HPDE6-E6E7 (cell line): ENCODE results near the gene ARAP3.

Source experiments
- DNase-seq: peaks from one replicate; pipeline ENCODE4 v3.0.0; 2011; ENCODE audit warnings: missing footprints; ENCODE audit errors: extremely low spot score

Gene ARAP3

GRCh38 chr5:141703133-141703561 lies 21.1 kb upstream of the ARAP3 start:
- no peak for DNase-seq

DNA sequence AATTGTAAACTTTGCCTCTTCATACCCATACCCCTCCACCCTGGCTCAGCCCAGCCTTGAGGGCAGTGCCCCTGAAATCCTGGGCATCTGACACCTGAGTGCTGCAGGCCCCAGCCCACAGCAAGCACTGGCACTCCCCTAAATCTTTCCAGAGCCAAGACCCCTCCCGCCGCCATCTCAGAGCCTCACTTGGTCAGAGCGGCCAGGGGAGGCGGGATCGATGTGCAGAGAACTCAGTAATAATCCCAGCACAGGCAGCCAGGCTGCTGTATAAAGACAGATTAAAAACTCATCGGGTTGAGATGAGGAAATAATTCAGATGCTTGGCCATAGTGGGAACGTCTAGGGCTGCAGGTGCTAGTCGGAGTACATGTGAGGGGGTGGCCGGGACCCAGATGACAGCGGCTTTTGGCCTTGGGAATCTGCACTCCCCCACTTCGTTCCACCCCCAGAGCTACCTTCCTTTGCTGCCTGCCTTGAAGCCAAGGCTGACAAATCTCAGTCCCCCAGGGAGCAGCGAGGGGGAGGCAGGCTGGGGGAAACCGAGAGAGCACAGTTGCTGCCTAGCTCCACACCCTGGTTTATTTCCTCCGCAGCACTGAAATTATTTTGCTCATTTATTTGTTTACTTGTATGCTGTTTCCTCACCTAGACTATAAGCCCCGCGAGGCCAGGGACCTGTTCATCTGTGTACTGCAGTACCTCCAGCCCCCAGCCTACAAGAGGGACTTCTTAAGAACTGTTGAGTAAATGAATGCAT lies 19.5 kb upstream of the ARAP3 start:
- DNase-seq: no peak

DNA sequence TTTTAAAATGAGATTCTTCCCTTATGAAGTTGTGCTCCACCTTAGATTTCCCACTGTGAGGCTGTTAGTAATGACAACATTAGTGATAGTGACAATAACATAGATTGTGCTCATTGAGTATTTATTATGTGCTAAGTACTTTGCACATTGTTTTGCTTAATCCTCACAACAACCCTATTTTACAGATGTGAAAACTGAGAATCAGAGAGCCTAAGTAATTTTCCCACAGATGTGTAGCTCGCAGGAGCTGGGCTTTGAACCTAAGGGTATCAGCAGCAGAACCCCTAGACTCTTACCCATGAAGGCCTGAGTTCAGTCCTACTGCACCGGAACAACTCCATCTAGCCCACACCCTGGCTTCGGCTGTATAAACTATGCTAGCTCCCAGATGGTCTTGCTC lies 15.6 kb upstream of the ARAP3 start:
- no peak for DNase-seq

DNA sequence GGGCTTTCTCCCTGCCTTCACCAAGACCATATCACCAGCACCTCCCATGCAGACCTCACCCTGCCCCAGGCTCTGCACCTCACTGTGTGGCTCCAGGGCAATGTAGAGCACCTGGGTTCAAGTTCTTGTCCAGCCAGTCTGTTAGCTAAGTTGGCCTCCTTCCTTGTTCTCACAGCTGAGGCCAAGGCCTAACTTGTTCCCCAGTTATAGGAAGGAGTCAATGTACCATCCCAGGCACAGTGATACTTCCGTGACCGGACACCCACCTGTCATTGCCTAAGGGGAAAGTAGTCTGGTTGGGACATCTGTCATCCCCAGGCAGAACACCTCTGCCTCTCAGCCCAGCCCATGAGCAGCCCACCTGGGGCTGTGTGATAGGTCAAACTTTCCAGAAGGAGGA lies 14.4 kb upstream of the ARAP3 start:
- DNase-seq: no peak

GRCh38 chr5:141695627-141696215 lies 13.7 kb upstream of the ARAP3 start:
- DNase-seq: no peak

DNA sequence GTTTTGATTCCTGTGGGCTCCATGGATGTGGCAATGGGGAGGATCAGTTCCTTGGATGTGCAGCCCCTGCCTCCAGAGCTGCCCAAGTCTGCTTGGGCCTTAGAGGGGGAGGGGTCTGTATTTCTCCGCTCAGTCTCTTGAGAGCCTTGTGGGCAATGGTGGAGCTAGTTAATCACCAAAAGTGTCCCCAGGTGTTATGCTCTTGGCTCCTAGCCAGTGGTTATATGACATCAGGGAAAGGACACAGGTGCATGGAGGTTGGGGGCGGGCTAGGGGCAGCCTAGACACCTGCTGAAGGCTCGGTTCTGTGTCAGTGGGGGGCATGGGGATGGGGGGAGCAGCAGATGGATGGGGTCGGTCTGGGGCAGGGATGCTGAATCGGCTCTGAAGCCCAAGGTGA lies 12.4 kb upstream of the ARAP3 start:
- no peak for DNase-seq

DNA sequence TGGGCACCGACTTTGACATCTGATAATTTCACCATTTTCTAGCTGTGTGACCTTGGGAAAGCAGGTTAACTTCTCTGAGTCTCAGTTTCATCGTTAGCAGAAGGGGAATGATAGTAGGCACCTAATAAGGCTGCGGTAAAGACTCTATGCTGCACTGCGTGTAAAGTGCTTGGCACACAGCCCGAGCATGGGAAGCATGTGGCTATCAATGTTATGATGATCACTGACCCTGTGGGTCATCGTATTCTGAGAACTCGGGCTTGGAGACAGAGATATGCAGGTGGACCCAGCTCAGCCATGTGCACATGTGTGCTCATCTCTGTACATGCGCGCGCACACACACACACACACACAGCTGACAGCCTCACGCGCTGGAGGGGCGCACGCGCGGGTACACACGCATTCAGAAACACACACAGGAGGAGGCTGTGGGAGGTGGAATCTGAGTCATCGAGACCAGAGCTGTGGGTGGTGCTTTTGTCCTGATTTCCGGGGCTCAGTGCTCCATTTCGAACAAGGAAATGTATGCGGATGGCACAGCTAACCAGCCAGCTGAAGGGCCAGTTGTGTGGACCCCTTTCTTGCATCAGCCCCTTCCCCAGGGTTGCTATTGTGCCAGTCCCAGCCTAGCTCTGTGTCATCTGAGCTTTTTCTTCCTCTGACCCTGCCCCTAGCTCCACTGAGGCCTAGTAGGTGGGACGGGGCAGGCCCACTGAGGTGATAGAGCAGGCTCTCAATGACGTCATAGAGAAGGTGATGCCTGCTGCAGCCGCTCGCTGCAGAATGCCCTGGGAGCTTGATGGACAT lies 11.1 kb upstream of the ARAP3 start:
- DNase-seq: no peak

- no peak for DNase-seq
Observed at GRCh38 chr5:141692533-141692888, 10.5 kb upstream of the ARAP3 start.

DNA sequence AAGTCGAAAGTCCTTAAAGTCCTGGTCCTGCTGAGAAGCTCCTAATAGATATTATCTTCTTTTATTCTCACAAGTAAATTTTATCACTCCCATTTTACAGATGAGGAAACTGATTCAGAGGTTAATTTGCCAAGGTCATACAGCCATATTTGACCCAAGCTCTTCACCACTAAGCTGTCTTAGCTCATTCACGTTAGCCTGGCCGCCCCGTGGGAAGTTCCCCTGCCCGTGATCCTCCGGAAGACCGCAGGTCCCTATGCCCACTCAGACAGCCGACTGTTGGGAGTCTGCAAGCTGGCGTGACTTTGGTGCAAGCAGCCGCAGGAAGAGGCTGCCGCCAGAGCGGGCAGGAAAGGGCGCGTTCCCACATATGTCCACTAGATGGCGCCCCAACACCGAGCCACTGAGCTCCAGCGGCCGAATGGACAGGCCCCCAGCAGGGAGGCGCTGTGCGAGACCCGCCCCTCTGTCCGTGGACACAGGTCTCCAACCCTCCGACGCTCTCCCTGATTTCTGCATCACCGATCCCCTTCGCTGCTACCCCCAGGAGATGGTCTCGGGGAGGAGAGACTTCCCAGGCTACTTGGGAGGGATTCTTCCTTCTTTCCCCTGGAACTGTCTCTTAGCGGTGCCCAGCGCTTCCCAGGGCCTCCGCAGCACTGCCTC lies 10.0 kb upstream of the ARAP3 start:
- DNase-seq: peak; percentile 74

DNA sequence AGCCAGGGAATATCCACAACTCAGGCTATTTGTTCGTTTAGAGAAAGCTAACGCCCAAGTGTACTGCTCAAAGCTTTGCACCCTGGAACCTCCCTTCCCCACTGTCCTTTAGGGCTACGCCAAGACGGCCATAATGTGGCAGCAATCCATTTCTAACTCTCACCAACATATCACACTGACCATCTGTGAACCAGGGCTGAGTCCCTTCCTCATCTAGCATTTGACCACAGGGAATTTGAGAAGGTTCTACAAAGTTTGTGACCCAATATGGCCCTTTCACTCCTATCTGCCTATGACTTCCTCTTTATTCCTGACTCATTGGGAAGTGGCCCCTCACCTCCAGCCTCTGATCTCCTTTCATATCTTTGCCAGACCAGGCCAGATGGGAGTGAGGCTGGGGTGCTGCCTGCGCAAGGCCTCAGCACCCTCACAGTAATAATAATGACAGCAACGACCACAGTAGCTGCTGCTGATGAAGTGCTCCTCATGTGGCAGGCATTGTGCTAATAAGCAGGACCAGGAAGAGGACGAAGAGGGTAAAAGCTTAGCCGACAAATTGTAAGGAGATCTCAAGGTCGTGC lies 9.3 kb upstream of the ARAP3 start:
- DNase-seq: no peak

DNA sequence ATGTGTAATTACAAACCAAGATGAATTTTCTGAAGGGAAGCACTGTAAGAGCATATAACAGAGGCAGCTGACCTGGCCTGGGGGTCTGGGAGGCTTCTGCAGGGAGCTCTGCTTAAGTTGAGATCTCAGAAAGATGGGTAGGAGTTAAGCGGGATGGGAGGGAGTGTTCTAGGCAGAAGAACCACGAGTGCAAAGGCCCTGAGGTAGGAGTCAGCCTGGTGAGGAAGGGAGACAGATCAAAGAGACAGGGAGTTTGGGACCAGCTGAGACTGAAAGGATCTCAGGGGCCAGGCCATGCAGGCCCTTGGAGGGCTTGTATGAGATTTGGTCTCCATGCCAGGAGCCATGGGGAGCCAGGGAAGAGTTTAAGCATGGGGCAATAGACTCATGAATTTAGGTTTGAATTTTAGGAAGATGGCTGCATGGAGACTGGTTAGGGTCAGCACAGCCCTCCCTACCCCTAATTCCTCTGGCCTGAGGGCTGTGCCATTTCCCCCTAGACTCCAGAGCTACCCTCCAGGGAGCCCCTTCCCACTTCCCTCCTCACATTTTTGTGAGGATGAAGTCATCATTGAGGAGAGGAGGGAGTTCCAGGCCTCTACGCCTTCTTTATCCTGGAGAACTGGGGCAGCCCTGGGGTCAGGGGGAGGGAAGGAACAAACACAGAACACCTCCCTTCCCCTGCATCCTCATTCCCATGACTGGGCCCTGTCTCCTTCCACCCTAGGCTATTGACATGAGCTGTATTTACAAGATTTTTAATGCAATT lies 4.8 kb upstream of the ARAP3 start:
- DNase-seq: no peak

DNA sequence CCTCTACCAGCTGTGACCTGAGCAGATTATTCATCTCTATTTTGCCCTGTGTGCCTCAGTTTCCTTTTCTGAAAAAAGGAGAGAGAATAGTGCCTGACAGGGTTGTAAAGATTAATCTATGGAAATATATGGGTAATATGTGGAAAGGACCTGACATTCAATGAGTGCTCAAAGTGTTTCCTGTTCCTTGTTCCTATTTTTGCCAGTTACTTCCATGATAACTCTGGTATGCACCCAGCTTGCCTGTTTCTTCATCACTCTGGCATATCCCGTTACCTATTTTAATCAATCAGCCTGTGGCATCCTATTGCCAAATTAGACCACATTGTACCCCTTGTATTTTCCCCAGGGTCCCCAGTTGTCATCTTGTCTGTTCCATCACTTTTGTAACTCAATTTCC lies 3.6 kb upstream of the ARAP3 start:
- DNase-seq: no peak

GRCh38 chr5:141683596-141684141 lies 1.6 kb upstream of the ARAP3 start:
- no peak for DNase-seq

- DNase-seq: no peak
Observed at GRCh38 chr5:141681295-141681694, 735 bp downstream of the ARAP3 start.

DNA sequence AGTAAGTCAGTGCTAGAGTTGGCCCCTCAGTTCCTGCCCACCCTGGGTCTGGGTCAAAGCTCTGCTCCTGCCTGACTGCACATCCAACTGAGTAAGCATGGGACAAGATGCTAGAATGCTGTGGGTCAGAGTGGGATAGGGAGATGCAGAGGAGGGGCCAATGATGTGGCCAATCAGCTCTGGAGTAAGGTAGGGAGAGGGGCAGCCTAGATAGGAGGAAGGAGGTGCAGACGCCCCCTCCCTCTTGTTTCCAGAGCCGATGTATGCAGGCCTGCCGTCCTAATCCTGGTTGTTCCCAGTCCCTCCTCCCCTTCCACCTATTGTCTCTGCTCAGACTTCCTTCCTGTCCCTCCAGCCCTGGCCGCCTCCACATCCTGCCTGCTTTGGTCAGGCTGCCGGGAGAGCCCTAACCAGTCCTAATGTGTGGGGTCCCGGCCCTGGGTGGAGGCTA lies 1.3 kb downstream of the ARAP3 start:
- no peak for DNase-seq

DNA sequence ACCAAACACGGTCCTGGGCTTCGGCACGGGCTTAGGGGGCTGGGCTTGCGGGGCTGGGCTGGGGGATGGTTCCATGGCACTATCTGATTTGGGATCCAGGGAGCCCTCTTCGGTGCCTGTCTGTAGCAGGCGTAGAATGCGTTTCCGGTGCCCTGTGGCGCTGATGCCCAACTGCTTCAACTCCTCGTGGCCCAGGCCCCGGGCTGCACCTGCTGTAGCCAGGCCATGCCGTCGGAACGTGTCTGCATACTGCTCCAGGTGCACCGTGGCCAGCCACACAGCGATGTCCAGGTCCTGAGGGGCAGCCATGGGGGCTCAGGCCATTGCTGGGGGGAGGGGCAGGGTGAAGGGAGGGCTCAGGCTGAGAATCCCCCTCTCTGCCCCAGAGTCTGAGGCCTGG lies 1.9 kb downstream of the ARAP3 start:
- no peak for DNase-seq

- DNase-seq: no peak
Observed at GRCh38 chr5:141677415-141677814, 4.6 kb downstream of the ARAP3 start.

- no peak for DNase-seq
Observed at GRCh38 chr5:141675672-141676071, 6.4 kb downstream of the ARAP3 start.

DNA sequence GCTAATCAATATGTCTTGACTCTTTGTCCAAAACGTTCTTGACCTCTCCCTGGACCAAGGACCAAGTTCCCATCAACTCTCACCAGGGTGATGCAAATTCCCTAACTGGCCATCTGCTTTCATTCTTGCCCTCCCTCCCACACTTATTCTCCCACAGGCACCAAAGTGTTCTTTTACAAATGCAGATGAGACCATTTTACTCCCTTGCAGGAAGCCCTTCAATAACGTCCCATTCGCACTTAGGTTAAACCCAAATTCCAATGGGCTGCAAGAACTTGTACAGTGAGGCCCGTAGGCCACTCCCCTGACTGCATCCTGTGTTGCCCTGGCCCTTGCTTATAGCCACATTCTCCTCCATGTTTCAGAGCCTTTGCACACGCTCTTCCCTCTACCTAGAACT lies 7.3 kb downstream of the ARAP3 start:
- DNase-seq: no peak

DNA sequence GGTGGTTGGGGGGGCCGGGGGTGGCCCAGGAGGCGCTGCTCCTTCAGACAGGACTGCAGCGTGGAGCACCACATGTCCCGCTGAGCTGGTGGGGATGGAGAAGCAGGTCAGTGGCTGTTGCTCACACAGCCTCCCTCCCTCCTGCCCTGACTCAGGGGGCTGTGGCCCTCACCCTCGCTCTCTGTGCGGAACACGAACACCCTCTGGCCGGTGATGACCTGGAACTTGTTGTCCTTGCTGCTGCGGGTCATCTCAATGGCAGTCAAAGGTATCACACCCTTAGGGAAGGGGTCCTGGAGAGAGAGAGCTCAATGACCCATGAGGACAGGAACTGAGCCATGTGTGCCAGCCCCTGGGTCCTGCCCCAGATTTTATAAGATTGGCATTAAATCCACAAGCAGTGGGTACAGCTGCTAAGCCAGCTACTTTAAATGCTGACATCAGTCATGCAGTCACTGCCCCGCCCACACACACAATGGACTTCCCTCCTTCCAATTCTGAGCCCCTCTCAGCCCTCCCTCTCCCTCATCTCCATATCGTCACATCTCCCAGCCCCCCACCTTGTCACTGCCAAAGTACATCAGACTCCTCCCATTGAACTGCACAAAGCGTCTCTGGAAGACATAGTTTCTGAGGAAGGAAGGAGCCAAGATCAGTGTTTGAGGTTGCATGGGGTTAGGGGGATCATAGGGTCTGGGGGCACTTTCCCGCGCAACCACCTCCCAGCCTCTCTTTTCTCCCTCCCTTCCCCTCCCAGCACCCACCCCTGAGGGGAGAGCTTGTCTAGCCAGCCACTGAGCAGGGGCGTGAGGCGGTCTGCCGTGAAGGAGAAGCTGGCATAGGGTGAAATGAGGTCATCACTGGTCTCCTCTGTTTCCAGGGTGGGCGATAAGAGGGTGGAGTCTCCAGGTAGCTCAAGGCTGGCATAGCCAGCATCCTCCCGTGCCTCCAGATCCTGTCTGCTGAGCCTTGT lies 8.9 kb downstream of the ARAP3 start:
- DNase-seq: no peak
